ENCODE data around the gene GNPAT. TPM values are rescaled to one million over a fixed set of nuclear protein-coding genes. Genes with fewer than 3 reads are reported as not detected.

Gene GNPAT
- total RNA-seq, 2 experiments from 2014 or later = 11.8 to 12.8 TPM

DNA sequence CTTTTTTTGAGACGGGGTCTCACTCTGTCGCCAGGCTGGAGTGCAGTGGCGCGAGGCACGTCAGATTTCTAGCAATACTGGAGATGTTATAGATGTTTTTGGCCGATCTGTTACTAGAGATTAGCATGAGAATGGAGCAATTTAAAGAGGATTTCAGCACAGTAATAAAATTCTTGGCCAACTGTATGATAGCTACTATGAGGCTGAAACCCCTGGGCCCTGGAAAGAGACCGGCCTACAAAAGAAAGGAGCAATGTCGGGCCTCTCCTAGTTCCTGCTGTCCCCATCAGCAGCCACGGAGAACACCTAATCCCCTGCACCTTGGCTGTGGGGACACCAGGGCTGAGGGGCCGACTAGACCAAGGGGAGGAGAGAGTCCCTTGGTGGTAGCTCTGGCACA, 9.5 kb upstream of the GNPAT start:
- ChIA-PET CTCF (no interaction called here), POLR2A (no interaction called here)
- H3K4me3 Mint-ChIP-seq = no peak overlapping the region
- no peaks in the 10 kb centered on the region for H3K9me3 ChIP-seq (ENCODE audit: control insufficient read depth in 1 of 2, insufficient read depth in 1 of 2, low read length in 2 of 2)
- TF ChIP-seq CTCF (IDR thresholded peaks at IDR 0.05) = no peak
- no peak overlapping the region for H3K27ac Mint-ChIP-seq
- no peaks in the 10 kb centered on the region for H3K27me3 ChIP-seq (ENCODE audit: control insufficient read depth in 1 of 2, insufficient read depth in 2 of 2, low read length in 2 of 2)
- H3K36me3 Mint-ChIP-seq (ENCODE audit: low read depth) = peaks cover 75% of the 10 kb centered on the region
- peaks cover 7% of the 10 kb centered on the region for H3K4me1 ChIP-seq (ENCODE audit: insufficient read depth, low read length)
- DNase-seq = no peak
- peaks cover 48% of the 10 kb centered on the region for H3K36me3 ChIP-seq (ENCODE audit: insufficient read depth, low read length)
- H3K4me1 Mint-ChIP-seq (ENCODE audit: low read depth) = peaks cover 50% of the 10 kb centered on the region
- no peak overlapping the region for H3K4me3 ChIP-seq (ENCODE audit: low read length)
- no peaks in the 10 kb centered on the region for H3K9me3 Mint-ChIP-seq
- no peak for ATAC-seq (ENCODE audit: poor library complexity)
- no peak overlapping the region for H3K27ac ChIP-seq (ENCODE audit: low read depth in 1 of 2, low read length in 2 of 2)
- H3K27me3 Mint-ChIP-seq = no peaks in the 10 kb centered on the region
- intact Hi-C loops (cut with DNase I, micrococcal nuclease) = no loop called here

DNA sequence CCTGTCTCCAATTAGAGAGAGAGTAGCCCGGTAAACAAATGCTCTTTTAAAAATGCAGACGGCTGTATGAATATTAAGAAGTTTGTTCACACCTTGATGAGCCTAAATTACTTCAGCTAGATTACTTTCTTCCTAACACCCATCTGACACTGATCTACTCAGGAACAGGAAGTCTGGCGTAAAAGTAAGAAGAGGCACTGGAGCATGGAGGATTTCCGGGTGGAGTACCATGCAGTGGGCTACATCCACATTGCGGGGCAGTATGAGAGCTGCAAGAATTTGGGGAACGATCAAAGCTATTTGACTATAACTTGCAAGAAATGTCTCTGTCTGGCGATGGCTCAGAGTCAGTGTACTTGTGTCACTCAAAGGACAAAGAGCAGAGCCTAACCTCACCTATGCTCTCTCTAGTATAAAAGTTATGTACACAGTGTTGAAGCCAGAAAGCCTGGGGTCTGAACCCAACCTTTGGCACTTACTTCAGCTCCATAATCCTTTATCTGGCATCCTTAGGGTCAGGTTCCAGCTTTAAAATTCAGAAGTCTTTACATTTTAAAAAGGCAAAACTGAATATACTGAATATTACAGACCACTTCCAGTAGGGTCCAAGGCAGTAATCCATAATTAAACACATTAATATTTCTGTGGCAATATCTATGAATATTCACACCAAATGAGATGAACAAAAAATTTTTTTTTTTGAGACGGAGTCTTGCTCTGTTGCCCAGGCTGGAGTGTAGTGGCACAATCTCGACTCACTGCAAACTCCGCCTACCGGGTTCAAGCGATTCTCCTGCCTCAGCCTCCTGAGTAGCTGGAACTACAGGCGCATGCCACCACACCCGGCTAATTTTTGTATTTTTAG, 7.9 kb upstream of the GNPAT start:
- DNase-seq (no peak), ATAC-seq (ENCODE audit: poor library complexity) (no peak)
- Histone ChIP-seq H3K36me3 (ENCODE audit: insufficient read depth, low read length) (peaks cover 50% of the 10 kb centered on the region), H3K4me3 (ENCODE audit: low read length) (no peak overlapping the region), H3K27me3 (ENCODE audit: control insufficient read depth in 1 of 2, insufficient read depth in 2 of 2, low read length in 2 of 2) (no peaks in the 10 kb centered on the region), H3K4me1 (ENCODE audit: insufficient read depth, low read length) (peaks cover 7% of the 10 kb centered on the region), H3K27ac (ENCODE audit: low read depth in 1 of 2, low read length in 2 of 2) (no peak overlapping the region), H3K9me3 (ENCODE audit: control insufficient read depth in 1 of 2, insufficient read depth in 1 of 2, low read length in 2 of 2) (no peaks in the 10 kb centered on the region)
- POLR2A ChIA-PET = no interaction called here
- Mint-ChIP-seq H3K4me1 (ENCODE audit: low read depth) (peaks cover 63% of the 10 kb centered on the region), H3K27ac (no peak overlapping the region), H3K9me3 (no peaks in the 10 kb centered on the region), H3K27me3 (no peaks in the 10 kb centered on the region), H3K36me3 (ENCODE audit: low read depth) (peaks cover 75% of the 10 kb centered on the region), H3K4me3 (no peak overlapping the region)
- intact Hi-C loops (cut with DNase I, micrococcal nuclease) = no loop called here
- no peak for TF ChIP-seq CTCF (IDR thresholded peaks at IDR 0.05)
- CTCF ChIA-PET = no interaction called here

DNA sequence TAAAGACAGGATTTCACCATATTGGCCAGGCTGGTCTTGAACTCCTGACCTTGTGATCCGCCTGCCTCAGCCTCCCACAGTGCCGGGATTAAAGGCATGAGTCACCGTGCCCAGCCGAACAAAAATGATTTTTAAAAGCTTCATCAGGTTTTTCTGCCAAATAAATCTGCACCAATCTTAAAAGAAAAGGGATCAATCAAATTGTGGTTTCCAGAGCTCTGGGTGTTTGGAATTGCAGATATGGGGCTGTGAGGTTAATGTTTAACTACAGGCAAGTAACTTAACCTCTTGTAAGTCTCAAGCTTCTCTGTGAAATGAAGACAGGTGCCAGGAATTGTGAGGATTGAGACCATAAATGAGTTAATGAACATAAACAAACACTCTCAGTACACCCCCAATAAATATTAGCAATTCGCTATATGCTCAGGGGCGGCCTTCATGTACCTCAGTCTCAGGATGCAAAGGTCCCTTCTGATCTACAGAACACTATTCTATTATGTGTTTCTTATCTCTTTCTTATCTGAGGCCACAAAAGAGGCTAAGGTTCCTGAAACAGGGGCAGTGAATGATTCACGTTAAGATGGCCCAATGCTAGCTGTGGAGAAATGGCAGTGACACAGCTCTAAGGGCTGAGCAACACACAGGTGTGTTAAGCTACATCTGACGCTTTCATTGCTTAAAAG, 7.1 kb upstream of the GNPAT start:
- POLR2A ChIA-PET = no interaction called here
- H3K9me3 Mint-ChIP-seq = no peaks in the 10 kb centered on the region
- peaks cover 7% of the 10 kb centered on the region for H3K4me1 ChIP-seq (ENCODE audit: insufficient read depth, low read length)
- DNase-seq (no peak), ATAC-seq (ENCODE audit: poor library complexity) (no peak)
- TF ChIP-seq CTCF (IDR thresholded peaks at IDR 0.05) = no peak
- no peaks in the 10 kb centered on the region for H3K27me3 ChIP-seq (ENCODE audit: control insufficient read depth in 1 of 2, insufficient read depth in 2 of 2, low read length in 2 of 2)
- H3K27ac ChIP-seq (ENCODE audit: low read depth in 1 of 2, low read length in 2 of 2) = no peak overlapping the region
- intact Hi-C loops (cut with DNase I, micrococcal nuclease) = no loop called here
- H3K36me3 ChIP-seq (ENCODE audit: insufficient read depth, low read length) = peaks cover 56% of the 10 kb centered on the region
- peaks cover 80% of the 10 kb centered on the region for H3K36me3 Mint-ChIP-seq (ENCODE audit: low read depth)
- no peak overlapping the region for H3K27ac Mint-ChIP-seq
- no peaks in the 10 kb centered on the region for H3K27me3 Mint-ChIP-seq
- no peaks in the 10 kb centered on the region for H3K9me3 ChIP-seq (ENCODE audit: control insufficient read depth in 1 of 2, insufficient read depth in 1 of 2, low read length in 2 of 2)
- H3K4me1 Mint-ChIP-seq (ENCODE audit: low read depth) = peaks cover 69% of the 10 kb centered on the region
- H3K4me3 Mint-ChIP-seq = no peak overlapping the region
- CTCF ChIA-PET = no interaction called here
- H3K4me3 ChIP-seq (ENCODE audit: low read length) = no peak overlapping the region

Data from CD4-positive, alpha-beta T cell (primary cell).